ENCODE measurements around the gene HYCC2. TPM values are rescaled to one million over a fixed set of nuclear protein-coding genes. Genes with fewer than 3 reads are reported as not detected.
A peak's percentile ranks its signal among the peaks of the same experiment; 100 is the strongest.

The HYCC2 gene
- polyA plus RNA-seq, 1 donor (not counting 4 experiments of a cell fraction or from before 2014, with no cell fraction given) = 8.0 TPM

DNA sequence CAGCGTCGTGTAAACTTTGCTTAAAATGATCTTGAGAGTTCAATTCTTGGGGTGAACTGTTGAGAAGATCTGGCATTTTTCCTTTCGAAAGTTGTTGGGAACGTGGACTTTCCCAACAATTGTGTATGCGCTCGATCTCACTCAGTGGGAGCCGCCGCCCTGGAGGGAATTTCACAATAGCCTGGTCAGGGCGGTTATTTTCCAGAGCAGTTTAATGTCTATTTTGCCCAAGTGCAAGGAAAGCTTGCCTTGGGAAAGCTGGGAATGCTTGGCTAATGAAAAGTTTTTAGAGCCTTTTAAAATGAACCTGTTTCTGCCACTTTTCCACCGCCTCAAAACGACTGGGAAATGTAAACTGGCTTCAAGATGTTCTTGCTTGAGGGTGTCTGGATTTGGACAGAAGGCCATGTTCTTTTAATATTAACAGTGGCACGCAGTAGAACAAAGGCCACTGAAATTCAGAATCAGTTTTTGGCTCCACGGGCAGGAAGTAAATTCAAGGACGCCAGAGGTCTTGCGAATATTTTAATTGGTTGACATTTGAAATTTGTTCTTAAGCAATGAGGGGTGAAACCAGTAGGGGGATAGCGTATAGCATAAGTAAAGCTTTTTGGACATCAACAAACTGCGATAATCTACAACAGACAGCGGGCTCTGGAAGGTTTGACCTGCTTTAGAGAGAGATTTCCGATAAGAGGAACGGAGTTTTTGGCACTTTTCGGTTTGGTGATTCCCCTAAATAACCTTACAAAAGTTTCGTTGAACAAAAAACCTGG lies 45.7 kb upstream of the HYCC2 start:
- dilution Hi-C loops (cut with MboI; ENCODE audit: extremely low pct_ligation_motif_present, low sequenced_read_pairs) = no loop called here
- Histone ChIP-seq H3K36me3 (ENCODE audit: control insufficient read depth in 2 of 2, extremely low read depth in 1 of 2, insufficient read depth in 2 of 2, low read length in 2 of 2) (peaks cover 2 to 4% of the 10 kb centered on the region in 2 experiments), H3K4me1 (ENCODE audit: control insufficient read depth, extremely low read depth, insufficient read depth, low read length) (peaks cover 21% of the 10 kb centered on the region), H3K9me3 (ENCODE audit: control insufficient read depth, low read depth, low read length) (no peaks in the 10 kb centered on the region), H3K4me3 (ENCODE audit: control insufficient read depth in 2 of 3, extremely low read depth in 1 of 3, insufficient read depth in 2 of 3, low read depth in 1 of 3, low read length in 3 of 3) (peak overlapping the region; percentile 72 to 84 (median 74)), H3K27me3 (ENCODE audit: control insufficient read depth, extremely low read depth, insufficient read depth, low read length) (no peaks in the 10 kb centered on the region), H3K9ac (ENCODE audit: control insufficient read depth, extremely low read depth, insufficient read depth, low read length) (peak overlapping the region; percentile 90), H3K9me1 (ENCODE audit: control insufficient read depth, extremely low read depth, insufficient read depth, low read length) (no peaks in the 10 kb centered on the region), H2AFZ (ENCODE audit: control insufficient read depth, low read length) (no peak overlapping the region), H3K4me2 (ENCODE audit: control insufficient read depth, extremely low read depth, insufficient read depth, low read depth, low read length) (peak overlapping the region; percentile 83), H4K20me1 (ENCODE audit: control insufficient read depth, extremely low read depth, insufficient read depth, low read length) (no peaks in the 10 kb centered on the region), H3K79me2 (ENCODE audit: control insufficient read depth, insufficient read depth, low read length) (peaks cover 32% of the 10 kb centered on the region), H3K27ac (ENCODE audit: control insufficient read depth, insufficient read depth, low read length) (peak overlapping the region; percentile 93)
- TF ChIP-seq, protein P1, sequence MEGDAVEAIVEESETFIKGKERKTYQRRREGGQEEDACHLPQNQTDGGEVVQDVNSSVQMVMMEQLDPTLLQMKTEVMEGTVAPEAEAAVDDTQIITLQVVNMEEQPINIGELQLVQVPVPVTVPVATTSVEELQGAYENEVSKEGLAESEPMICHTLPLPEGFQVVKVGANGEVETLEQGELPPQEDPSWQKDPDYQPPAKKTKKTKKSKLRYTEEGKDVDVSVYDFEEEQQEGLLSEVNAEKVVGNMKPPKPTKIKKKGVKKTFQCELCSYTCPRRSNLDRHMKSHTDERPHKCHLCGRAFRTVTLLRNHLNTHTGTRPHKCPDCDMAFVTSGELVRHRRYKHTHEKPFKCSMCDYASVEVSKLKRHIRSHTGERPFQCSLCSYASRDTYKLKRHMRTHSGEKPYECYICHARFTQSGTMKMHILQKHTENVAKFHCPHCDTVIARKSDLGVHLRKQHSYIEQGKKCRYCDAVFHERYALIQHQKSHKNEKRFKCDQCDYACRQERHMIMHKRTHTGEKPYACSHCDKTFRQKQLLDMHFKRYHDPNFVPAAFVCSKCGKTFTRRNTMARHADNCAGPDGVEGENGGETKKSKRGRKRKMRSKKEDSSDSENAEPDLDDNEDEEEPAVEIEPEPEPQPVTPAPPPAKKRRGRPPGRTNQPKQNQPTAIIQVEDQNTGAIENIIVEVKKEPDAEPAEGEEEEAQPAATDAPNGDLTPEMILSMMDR (optimal IDR thresholded peaks at IDR 0.05 in 1 of 3, IDR thresholded peaks at IDR 0.05 in 1 of 3, conservative IDR thresholded peaks at IDR 0.05 in 1 of 3; ENCODE audit: extremely low read depth in 1 of 3, insufficient read depth in 2 of 3, low read length in 3 of 3) = peak in 2 of 3 experiments; percentile 14 to 43
- no peak for TF ChIP-seq EZH2 (IDR thresholded peaks at IDR 0.05; ENCODE audit: low read length)
- FAIRE-seq (no peak), DNase-seq (ENCODE audit: low read depth, low spot score) (no peak)

DNA sequence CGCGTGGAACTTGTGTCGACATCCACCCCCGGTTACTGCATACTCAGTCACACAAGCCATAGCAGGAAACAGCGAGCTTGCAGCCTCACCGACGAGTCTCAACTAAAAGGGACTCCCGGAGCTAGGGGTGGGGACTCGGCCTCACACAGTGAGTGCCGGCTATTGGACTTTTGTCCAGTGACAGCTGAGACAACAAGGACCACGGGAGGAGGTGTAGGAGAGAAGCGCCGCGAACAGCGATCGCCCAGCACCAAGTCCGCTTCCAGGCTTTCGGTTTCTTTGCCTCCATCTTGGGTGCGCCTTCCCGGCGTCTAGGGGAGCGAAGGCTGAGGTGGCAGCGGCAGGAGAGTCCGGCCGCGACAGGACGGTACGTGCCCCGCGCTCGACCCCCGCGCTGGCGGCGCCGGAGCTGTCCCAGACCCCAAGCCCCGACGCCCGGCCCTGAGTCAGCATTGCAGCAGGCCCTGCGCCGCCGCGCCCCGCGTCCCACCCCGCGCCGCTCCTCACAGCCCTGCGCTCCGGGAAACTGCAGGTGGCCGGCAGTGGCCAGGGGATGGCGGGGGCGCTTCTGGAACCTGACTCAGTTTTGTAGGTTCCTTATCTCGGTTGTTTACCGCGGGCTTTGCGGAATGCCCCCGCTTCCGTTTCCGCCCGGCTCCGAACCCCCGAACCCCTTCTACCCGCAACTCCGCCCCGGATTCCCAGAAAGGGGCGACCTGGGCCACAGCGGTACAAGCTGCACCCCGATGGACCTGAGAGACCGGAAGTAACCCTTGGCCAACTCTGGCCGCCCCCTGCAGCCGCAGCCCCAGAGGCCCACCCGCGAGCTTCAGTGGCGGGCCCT lies 44.9 kb upstream of the HYCC2 start, which contains the start of gene CFLAR:
TSS of gene CFLAR (plus strand) at position 50 of the 844 bp plus-strand sequence. CDS start 13,702 bp downstream, outside the sequence.
- H3K36me3 ChIP-seq (ENCODE audit: control insufficient read depth in 2 of 2, extremely low read depth in 1 of 2, insufficient read depth in 2 of 2, low read length in 2 of 2) = peaks cover 0 to 2% of the 10 kb centered on the region in 2 experiments
- DNase-seq (ENCODE audit: low read depth, low spot score) (no peak), FAIRE-seq (no peak)
- peak within 1 kb of the TSS; percentile 93 for H3K27ac ChIP-seq (ENCODE audit: control insufficient read depth, insufficient read depth, low read length)
- dilution Hi-C loops (cut with MboI; ENCODE audit: extremely low pct_ligation_motif_present, low sequenced_read_pairs) = no loop called here
- peak within 1 kb of the TSS; percentile 72 to 84 (median 74) for H3K4me3 ChIP-seq (ENCODE audit: control insufficient read depth in 2 of 3, extremely low read depth in 1 of 3, insufficient read depth in 2 of 3, low read depth in 1 of 3, low read length in 3 of 3)
- no peaks in the 10 kb centered on the region for H4K20me1 ChIP-seq (ENCODE audit: control insufficient read depth, extremely low read depth, insufficient read depth, low read length)
- H3K27me3 ChIP-seq (ENCODE audit: control insufficient read depth, extremely low read depth, insufficient read depth, low read length) = no peaks in the 10 kb centered on the region
- peak within 1 kb of the TSS; percentile 34 for H2AFZ ChIP-seq (ENCODE audit: control insufficient read depth, low read length)
- peaks cover 25% of the 10 kb centered on the region for H3K79me2 ChIP-seq (ENCODE audit: control insufficient read depth, insufficient read depth, low read length)
- peak within 1 kb of the TSS; percentile 90 for H3K9ac ChIP-seq (ENCODE audit: control insufficient read depth, extremely low read depth, insufficient read depth, low read length)
- H3K9me3 ChIP-seq (ENCODE audit: control insufficient read depth, low read depth, low read length) = no peaks in the 10 kb centered on the region
- no peaks in the 10 kb centered on the region for H3K9me1 ChIP-seq (ENCODE audit: control insufficient read depth, extremely low read depth, insufficient read depth, low read length)
- TF ChIP-seq, protein P1 (optimal IDR thresholded peaks at IDR 0.05 in 1 of 3, IDR thresholded peaks at IDR 0.05 in 1 of 3, conservative IDR thresholded peaks at IDR 0.05 in 1 of 3; ENCODE audit: extremely low read depth in 1 of 3, insufficient read depth in 2 of 3, low read length in 3 of 3) = no peak
- no peak for TF ChIP-seq EZH2 (IDR thresholded peaks at IDR 0.05; ENCODE audit: low read length)
- peak within 1 kb of the TSS; percentile 83 for H3K4me2 ChIP-seq (ENCODE audit: control insufficient read depth, extremely low read depth, insufficient read depth, low read depth, low read length)
- H3K4me1 ChIP-seq (ENCODE audit: control insufficient read depth, extremely low read depth, insufficient read depth, low read length) = peaks cover 21% of the 10 kb centered on the region
